ENCODE results near the gene CAMK2G. TPM values are rescaled to one million over a fixed set of nuclear protein-coding genes. Genes with fewer than 3 reads are reported as not detected.
"Not testable (repeated sequence)": the region's sequence is repeated elsewhere in the genome, so short reads cannot be mapped to it uniquely, and the experiment has no call there.

The CAMK2G gene
- total RNA-seq, 1 experiment from 2014 or later, result 147 TPM

- ChIA-PET CTCF (no interaction called here), POLR2A (ENCODE audit: unreplicated experiment) (no interaction called here)
- peaks cover 33% of the 10 kb centered on the region for H3K79me2 ChIP-seq (ENCODE audit: low read depth)
These were observed 84.7 kb downstream of the CAMK2G start for GRCh38 chr10:73789659-73790055.

DNA sequence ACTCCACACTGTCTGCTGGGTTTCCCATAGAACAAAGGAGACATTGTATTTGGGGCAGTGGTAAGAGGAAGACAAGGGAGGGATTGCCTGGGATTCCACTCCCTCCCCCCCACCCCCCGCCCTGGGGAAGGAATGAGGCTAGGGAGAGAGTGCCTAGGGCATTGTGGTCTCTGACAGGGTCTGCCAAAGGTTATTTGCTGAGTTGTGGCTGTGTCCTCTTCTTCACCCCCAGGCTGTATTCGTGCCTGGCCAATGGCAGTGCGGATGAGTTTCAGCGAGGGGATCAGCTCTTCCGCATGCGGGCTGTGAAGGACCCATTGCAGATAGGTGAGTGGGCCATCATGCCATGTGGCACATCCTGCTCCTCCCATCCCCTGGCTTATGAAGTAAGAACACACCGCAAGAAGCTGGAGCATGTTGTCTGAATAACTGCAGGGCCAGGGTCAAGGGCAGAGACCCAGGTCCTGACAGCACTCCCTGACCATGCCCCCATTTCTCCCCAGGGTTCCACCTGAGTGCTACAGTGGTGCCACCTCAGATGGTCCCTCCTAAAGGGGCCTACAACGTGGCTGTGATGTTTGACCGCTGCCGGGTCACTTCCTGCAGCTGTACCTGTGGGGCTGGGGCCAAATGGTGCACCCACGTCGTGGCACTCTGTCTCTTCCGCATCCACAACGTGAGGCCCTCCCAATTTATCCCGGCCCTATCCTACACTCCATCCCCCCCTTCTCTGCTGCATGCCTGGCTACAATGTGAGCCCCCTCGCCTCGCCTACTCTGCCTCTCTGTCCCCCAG, 85.3 kb downstream of the CAMK2G start:
- H3K36me3 ChIP-seq (ENCODE audit: low read depth), result 0 out of 2 replicates have a peak, but pooled peaks cover 3% of the 10 kb centered on the region
- no peak overlapping the region for H3K4me2 ChIP-seq
- TF ChIP-seq EZH2 (IDR thresholded peaks at IDR 0.05; ENCODE audit: low read depth), result no peak
- no peak for TF ChIP-seq CTCF (conservative IDR thresholded peaks at IDR 0.05)
- peaks cover 18% of the 10 kb centered on the region; the same call in 1 of the 2 replicates for H4K20me1 ChIP-seq (ENCODE audit: insufficient read depth)
- H3K9me2 ChIP-seq (ENCODE audit: insufficient read depth), result no peaks in the 10 kb centered on the region
- H3K79me2 ChIP-seq (ENCODE audit: low read depth), result peaks cover 39% of the 10 kb centered on the region
- H3K27ac ChIP-seq, result no peak overlapping the region
- H3K4me1 ChIP-seq (replicated peaks; ENCODE audit: insufficient read depth), result peaks cover 16% of the 10 kb centered on the region
- CTCF ChIA-PET, result interaction anchor here (1.0 kb wide), 1 partner anchor 91 kb away, joined by 3 read pairs; no protein-coding TSS in a partner anchor
- POLR2A ChIA-PET (ENCODE audit: unreplicated experiment), result no interaction called here
- H3F3A ChIP-seq (ENCODE audit: insufficient read depth, low read depth), result peaks cover 12% of the 10 kb centered on the region
- no peaks in the 10 kb centered on the region for H3K27me3 ChIP-seq (ENCODE audit: insufficient read depth, low read depth)
- intact Hi-C loops (cut with micrococcal nuclease; ENCODE audit: unreplicated experiment), result loop anchor here (5.0 kb wide), 1 partner anchor 88 kb away; no protein-coding TSS in a partner anchor
- BruUV-seq (replicated peaks), result no TSS peak
- H3K9me3 ChIP-seq (ENCODE audit: insufficient read depth, low read depth), result no peaks in the 10 kb centered on the region
- no peak overlapping the region for H2AFZ ChIP-seq
- DNase-seq, result no peak
- H3K4me3 ChIP-seq, result no peak overlapping the region

More at GRCh38 chr10:73789659-73790055, 84.7 kb downstream of the CAMK2G start:
- no peak overlapping the region for H3K27ac ChIP-seq
- no peak overlapping the region for H3K4me2 ChIP-seq
- H2AFZ ChIP-seq, result no peak overlapping the region
- 0 out of 2 replicates have a peak, but pooled peaks cover 3% of the 10 kb centered on the region for H3K36me3 ChIP-seq (ENCODE audit: low read depth)
- TF ChIP-seq EZH2 (IDR thresholded peaks at IDR 0.05; ENCODE audit: low read depth) (no peak), CTCF (conservative IDR thresholded peaks at IDR 0.05) (no peak)
- BruUV-seq (replicated peaks), result no TSS peak
- no peaks in the 10 kb centered on the region for H3K9me3 ChIP-seq (ENCODE audit: insufficient read depth, low read depth)
- no peak for DNase-seq
- H3K4me3 ChIP-seq, result no peak overlapping the region
- intact Hi-C loops (cut with micrococcal nuclease; ENCODE audit: unreplicated experiment), result loop anchor here (5.0 kb wide), 1 partner anchor 88 kb away; no protein-coding TSS in a partner anchor
- H3K4me1 ChIP-seq (replicated peaks; ENCODE audit: insufficient read depth), result peaks cover 13% of the 10 kb centered on the region
- no peaks in the 10 kb centered on the region for H3K9me2 ChIP-seq (ENCODE audit: insufficient read depth)
- peaks cover 18% of the 10 kb centered on the region; the same call in 1 of the 2 replicates for H4K20me1 ChIP-seq (ENCODE audit: insufficient read depth)
- H3F3A ChIP-seq (ENCODE audit: insufficient read depth, low read depth), result peaks cover 6% of the 10 kb centered on the region
- no peaks in the 10 kb centered on the region for H3K27me3 ChIP-seq (ENCODE audit: insufficient read depth, low read depth)

DNA sequence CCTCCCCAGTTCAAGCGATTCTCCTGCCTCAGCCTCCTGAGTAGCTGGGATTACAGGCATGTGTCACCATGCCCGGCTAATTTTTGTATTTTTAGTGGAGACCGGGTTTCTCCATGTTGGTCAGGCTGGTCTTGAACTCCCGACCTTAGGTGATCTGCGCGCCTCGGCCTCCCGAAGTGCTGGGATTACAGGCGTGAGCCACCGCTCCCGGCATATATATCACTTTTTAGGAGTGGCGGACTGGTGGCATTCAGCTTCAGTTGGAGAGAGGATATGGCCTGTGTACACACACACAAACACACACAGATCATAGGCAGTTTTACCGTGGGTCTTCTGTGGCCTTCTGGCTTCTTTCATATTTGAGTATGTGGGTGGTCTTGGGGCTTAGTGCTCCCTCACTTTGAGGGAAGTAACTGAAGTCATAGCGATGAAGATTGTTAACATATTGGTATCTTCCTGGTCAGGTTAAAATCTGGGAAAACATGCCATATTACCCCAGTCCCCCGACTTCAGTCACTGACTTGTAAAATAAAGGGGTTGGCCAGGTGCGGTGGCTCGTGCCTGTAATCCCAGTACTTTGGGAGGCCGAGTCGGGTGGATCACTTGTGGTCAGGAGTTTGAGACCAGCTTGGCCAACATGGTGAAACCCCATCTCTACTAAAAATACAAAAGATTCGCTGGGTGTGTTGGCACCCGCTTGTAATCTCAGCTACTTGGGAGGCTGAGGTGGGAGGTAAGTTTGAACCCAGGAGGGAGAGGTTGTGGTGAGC, 87.1 kb downstream of the CAMK2G start:
- H3K36me3 ChIP-seq (ENCODE audit: low read depth); H3K9me3 ChIP-seq (ENCODE audit: insufficient read depth, low read depth); H2AFZ ChIP-seq; BruUV-seq (replicated peaks); CTCF ChIA-PET; H3K27ac ChIP-seq; H3K9me2 ChIP-seq (ENCODE audit: insufficient read depth); POLR2A ChIA-PET (ENCODE audit: unreplicated experiment); DNase-seq; H3K27me3 ChIP-seq (ENCODE audit: insufficient read depth, low read depth): not testable (repeated sequence)
- peak overlapping the region; percentile 58; the same call in 1 of the 2 replicates for H3K4me3 ChIP-seq
- peak overlapping the region; percentile 91 for H3K4me2 ChIP-seq
- H3F3A ChIP-seq (ENCODE audit: insufficient read depth, low read depth), result peaks cover 19% of the 10 kb centered on the region
- H4K20me1 ChIP-seq (ENCODE audit: insufficient read depth), result peaks cover 18% of the 10 kb centered on the region; the same call in 1 of the 2 replicates
- peaks cover 26% of the 10 kb centered on the region for H3K4me1 ChIP-seq (replicated peaks; ENCODE audit: insufficient read depth)
- intact Hi-C loops (cut with micrococcal nuclease; ENCODE audit: unreplicated experiment), result loop anchor here (5.0 kb wide), 1 partner anchor 90 kb away; no protein-coding TSS in a partner anchor
- peaks cover 57% of the 10 kb centered on the region for H3K79me2 ChIP-seq (ENCODE audit: low read depth)
